Measurements from ENCODE around the gene COL26A1. TPM values are rescaled to one million over a fixed set of nuclear protein-coding genes. Genes with fewer than 3 reads are reported as not detected.

Gene COL26A1
- 102 to 156 TPM (median 155 TPM) in 3 replicates for total RNA-seq
- long read RNA-seq, transcript COL26A1-201 (13 exons, 3,033 nt), result major isoform, 109 of 243 reads
- long read RNA-seq, transcript COL26A1-203 (13 exons, 2,970 nt), result minor isoform, 69 of 243 reads
- long read RNA-seq, partial matches to known transcripts, result 52 of 243 reads
- long read RNA-seq, other reads (novel, unspliced or antisense), result 13 of 243 reads

DNA sequence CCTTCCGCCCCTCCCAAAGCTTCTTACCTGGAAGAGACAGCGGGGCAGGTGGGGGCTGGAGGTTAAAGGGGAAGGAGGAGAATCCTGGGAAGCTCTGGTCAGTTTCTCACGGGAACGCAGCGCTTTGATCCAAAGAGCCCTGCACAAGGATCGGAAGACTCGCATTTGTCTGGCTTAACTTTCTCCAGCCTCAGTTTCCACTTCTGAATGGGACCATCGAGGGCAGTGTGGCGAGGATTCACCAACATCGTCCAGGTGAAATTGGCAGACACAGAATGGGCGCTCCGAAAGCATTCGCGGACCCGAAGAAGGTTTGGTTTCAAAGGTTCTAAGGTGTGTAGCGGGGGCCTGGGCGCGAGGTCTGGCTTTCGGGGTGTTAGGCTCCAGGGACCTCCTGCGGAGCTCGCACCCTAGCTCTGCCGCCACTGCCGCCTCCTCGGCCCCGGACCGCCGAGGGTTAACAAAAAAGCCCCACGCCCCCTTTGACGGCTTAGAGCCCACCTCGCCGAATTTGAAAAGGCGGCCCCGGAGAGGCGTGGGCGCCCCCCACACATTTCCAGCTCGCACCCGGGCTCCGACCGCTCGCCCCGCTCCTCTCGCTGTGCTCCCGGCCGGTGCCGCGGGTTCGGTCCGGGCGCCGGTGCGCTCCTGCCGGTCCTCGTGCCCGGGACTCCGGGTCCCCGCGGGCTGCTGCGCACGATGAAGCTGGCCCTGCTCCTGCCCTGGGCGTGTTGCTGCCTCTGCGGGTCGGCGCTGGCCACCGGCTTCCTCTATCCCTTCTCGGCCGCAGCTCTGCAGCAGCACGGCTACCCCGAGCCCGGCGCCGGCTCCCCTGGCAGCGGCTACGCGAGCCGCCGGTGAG is at the start of gene COL26A1:
Gene COL26A1 (plus strand): TSS at position 542 of the 862 bp plus-strand sequence. CDS start 158 bp downstream, at position 700.
- TF ChIP-seq CTCF (IDR thresholded peaks at IDR 0.05), result no peak
- DNase-seq (ENCODE audit: low spot score), result peak; percentile 94
- Mint-ChIP-seq H3K36me3 (ENCODE audit: low read depth) (no peaks in the 10 kb centered on the region), H3K27ac (ENCODE audit: unreplicated experiment) (no peak within 1 kb of the TSS), H3K4me1 (ENCODE audit: low read depth) (peaks cover 36% of the 10 kb centered on the region), H3K4me3 (ENCODE audit: unreplicated experiment) (peak within 1 kb of the TSS; percentile 68), H3K27me3 (ENCODE audit: low read depth) (no peaks in the 10 kb centered on the region), H3K9me3 (ENCODE audit: low read depth) (no peaks in the 10 kb centered on the region)

DNA sequence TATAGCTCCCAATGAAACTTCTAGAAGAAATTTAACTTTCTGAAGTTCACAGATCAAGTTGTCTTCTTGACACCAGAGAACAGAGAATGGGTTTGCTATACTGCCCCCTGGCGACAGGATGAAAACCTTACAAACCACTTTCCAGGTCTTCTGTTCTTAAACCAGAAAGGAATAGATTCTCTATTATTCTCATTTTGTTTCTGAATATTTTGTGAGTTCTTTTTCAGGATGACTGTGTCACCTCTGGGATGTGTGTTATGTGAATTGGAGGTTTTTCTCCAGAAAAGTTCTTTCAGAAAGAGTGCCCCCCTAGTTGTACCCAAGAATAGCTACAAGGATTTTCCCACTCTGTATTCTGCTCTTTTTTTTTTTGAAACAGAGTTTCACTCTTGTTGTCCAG is 47.3 kb upstream of the COL26A1 start:
- no peak for DNase-seq (ENCODE audit: low spot score)
- peaks cover 18% of the 10 kb centered on the region for H3K36me3 Mint-ChIP-seq (ENCODE audit: low read depth)
- H3K27me3 Mint-ChIP-seq (ENCODE audit: low read depth), result no peaks in the 10 kb centered on the region
- H3K27ac Mint-ChIP-seq (ENCODE audit: unreplicated experiment), result no peak overlapping the region
- TF ChIP-seq CTCF (IDR thresholded peaks at IDR 0.05), result peak; percentile 81
- H3K4me1 Mint-ChIP-seq (ENCODE audit: low read depth), result no peaks in the 10 kb centered on the region
- H3K4me3 Mint-ChIP-seq (ENCODE audit: unreplicated experiment), result no peak overlapping the region
- H3K9me3 Mint-ChIP-seq (ENCODE audit: low read depth), result peaks cover 7% of the 10 kb centered on the region

GRCh38 chr7:101319401-101319800 is 43.3 kb upstream of the COL26A1 start:
- no peaks in the 10 kb centered on the region for H3K27me3 Mint-ChIP-seq (ENCODE audit: low read depth)
- no peak for DNase-seq (ENCODE audit: low spot score)
- no peak for TF ChIP-seq CTCF (IDR thresholded peaks at IDR 0.05)
- H3K4me1 Mint-ChIP-seq (ENCODE audit: low read depth), result peaks cover 15% of the 10 kb centered on the region
- no peaks in the 10 kb centered on the region for H3K9me3 Mint-ChIP-seq (ENCODE audit: low read depth)
- H3K4me3 Mint-ChIP-seq (ENCODE audit: unreplicated experiment), result no peak overlapping the region
- no peak overlapping the region for H3K27ac Mint-ChIP-seq (ENCODE audit: unreplicated experiment)
- H3K36me3 Mint-ChIP-seq (ENCODE audit: low read depth), result peaks cover 15% of the 10 kb centered on the region

DNA sequence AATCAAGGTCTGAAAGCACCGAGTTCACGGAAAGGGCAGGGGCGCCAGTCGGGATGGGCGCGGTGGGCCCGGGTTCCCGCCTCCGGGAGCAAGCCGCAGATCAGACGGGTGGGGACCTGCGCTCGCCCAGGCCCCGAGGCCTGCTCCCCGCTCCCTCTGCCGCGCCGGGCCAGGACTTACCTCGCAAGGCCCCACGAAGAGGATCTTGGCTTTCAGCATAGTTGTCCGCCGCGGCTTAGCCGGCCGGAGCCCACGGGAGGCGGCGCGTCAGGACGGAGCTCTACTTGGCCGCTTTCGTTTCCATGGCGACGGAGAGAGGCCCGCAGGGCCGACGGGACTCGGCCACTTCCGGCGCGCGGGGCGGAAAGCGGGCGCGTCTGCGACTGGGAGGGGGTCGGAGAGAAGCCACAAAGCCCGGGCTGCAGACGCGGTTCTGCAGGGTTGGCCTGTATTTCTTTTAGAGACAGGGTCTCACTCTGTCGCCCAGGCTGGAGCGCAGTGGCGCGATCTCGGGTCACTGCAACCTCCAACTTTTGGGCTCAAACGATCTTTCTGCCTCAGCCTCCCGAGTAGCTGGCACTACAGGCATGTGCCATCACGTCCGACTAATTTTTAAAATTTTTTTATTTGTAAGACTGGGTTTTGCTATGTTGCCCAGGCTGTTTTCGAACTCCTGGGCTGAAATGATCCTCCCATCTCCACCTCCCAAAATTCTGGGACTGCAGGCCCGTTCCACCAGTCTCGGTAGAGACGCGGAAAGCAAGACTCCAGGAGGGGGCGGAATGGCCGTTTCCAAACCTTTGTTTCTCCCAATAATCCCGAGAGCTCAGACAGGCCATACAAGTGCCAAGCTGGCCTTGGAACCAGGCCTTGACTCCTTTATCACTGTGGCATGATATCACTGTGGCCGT is 40.9 kb upstream of the COL26A1 start, which contains the start of gene IFT22:
Gene IFT22 (minus strand): TSS at position 322 of the 911 bp plus-strand sequence. CDS start 103 bp downstream, at position 219.
- TF ChIP-seq CTCF (IDR thresholded peaks at IDR 0.05), result peak; percentile 84
- Mint-ChIP-seq H3K27me3 (ENCODE audit: low read depth) (no peaks in the 10 kb centered on the region), H3K9me3 (ENCODE audit: low read depth) (no peaks in the 10 kb centered on the region), H3K4me1 (ENCODE audit: low read depth) (peaks cover 15% of the 10 kb centered on the region), H3K36me3 (ENCODE audit: low read depth) (peaks cover 2% of the 10 kb centered on the region), H3K4me3 (ENCODE audit: unreplicated experiment) (peak within 1 kb of the TSS; percentile 88), H3K27ac (ENCODE audit: unreplicated experiment) (peak within 1 kb of the TSS; percentile 90)
- DNase-seq (ENCODE audit: low spot score), result peak; percentile 93

DNA sequence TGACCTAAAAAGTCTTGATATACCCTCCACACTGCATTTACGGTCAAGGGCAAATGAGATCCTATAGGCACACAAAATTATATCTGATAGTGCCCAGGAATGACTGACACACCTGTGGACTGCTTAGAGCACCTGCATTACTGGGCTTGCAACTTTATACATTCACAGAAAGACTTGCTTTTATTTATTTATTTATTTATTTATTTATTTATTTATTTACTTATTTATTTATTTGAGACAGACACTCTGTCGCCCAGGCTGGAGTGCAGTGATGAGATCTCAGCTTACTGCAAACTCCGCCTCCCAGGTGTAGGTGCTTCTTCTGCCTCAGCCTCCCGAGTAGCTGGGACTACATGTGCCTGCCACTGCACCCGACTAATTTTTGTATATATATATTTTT is 34.5 kb upstream of the COL26A1 start:
- Mint-ChIP-seq H3K27ac (ENCODE audit: unreplicated experiment) (no peak overlapping the region), H3K4me1 (ENCODE audit: low read depth) (no peaks in the 10 kb centered on the region), H3K4me3 (ENCODE audit: unreplicated experiment) (no peak overlapping the region), H3K9me3 (ENCODE audit: low read depth) (no peaks in the 10 kb centered on the region), H3K27me3 (ENCODE audit: low read depth) (no peaks in the 10 kb centered on the region), H3K36me3 (ENCODE audit: low read depth) (no peaks in the 10 kb centered on the region)
- TF ChIP-seq CTCF (IDR thresholded peaks at IDR 0.05), result no peak
- DNase-seq (ENCODE audit: low spot score), result no peak
